HCT116 (cell line): ENCODE measurements around the gene RPL35. TPM values are rescaled to one million over a fixed set of nuclear protein-coding genes. Genes with fewer than 3 reads are reported as not detected.

Experiments used
- ATAC-seq: fragments of 200-7000 bp; cut with Tn5 transposase; 2 replicates; pipeline ENCODE4 v1.9.1; 2020; ENCODE audit warnings: mild to moderate bottlenecking, moderate library complexity
- BruUV-seq: library from RNA; stranded (reverse); fragments of 400-500 nt; replicated peaks from 2 replicates; lab custom pipeline; 2021; lab: Mats Ljungman, UMichigan
- CTCF ChIA-PET: fragments of 300-600 bp; sonication (Branson Sonifier 250); formaldehyde crosslinking; loops from one replicate; lab custom pipeline; 2021; ENCODE audit warnings: antibody characterized with exemption; lab: Charles Lee
- POLR2A ChIA-PET: fragments of 300-600, 350-600 bp; sonication (Branson Sonifier 250); formaldehyde crosslinking; loops from one replicate; lab custom pipeline; 2021; ENCODE audit warnings: antibody characterized with exemption; lab: Charles Lee
- RAD21 ChIA-PET, 2 experiments: fragments of 300-600 bp; sonication (Branson Sonifier 250); formaldehyde crosslinking; loops; one replicate each; lab custom pipeline; 2023; ENCODE audit warnings: low total read pairs in 2 of 2; ENCODE audit not compliant: uncharacterized antibody in 2 of 2, unreplicated experiment in 2 of 2, low non-redundant PET in 1 of 2; lab: Charles Lee
- DNase-seq: peaks from one replicate; pipeline ENCODE4 v3.0.0-alpha.2; 2010; ENCODE audit warnings: low read depth, low spot score
- H2AFZ ChIP-seq: fragments of 200-600 bp; shearing (Covaris generic), sonication (generic); 2 replicates; pipeline ENCODE4 v1.6.1; 2017; ENCODE audit warnings: low read depth, mixed run types, mixed read lengths, antibody characterized with exemption, low read length; ENCODE audit not compliant: poor library complexity, severe bottlenecking
- H3K27ac ChIP-seq: 2 replicates; pipeline ENCODE4 v1.5.1; 2012; ENCODE audit warnings: low read depth, low read length
- H3K27me3 ChIP-seq: fragments of 200-600 bp; sonication (generic); 2 replicates; pipeline ENCODE4 v1.6.1; 2016; ENCODE audit warnings: mixed run types, low read length, mixed read lengths; ENCODE audit not compliant: insufficient read depth
- H3K36me3 ChIP-seq, 2 experiments: fragments of 200-500 bp in 1 of 2; fragments of 200-600 bp in 1 of 2; sonication (Bioruptor generic) in 1 of 2; sonication (generic) in 1 of 2; 2 replicates each; pipeline versions ENCODE4 v1.5.1 to v1.6.1; 2014 to 2016; ENCODE audit warnings: low read length in 2 of 2, inconsistent platforms in 1 of 2, mixed read lengths in 1 of 2, mixed run types in 1 of 2; ENCODE audit not compliant: insufficient read depth in 2 of 2, control insufficient read depth in 1 of 2
- H3K4me1 ChIP-seq, 2 experiments: fragments of 200-600 bp in 1 of 2; sonication (generic) in 1 of 2; 2 replicates each; pipeline versions ENCODE4 v1.5.1 to v1.6.1; 2012 to 2017; ENCODE audit warnings: low read length in 2 of 2, inconsistent platforms in 1 of 2, mild to moderate bottlenecking in 1 of 2, mixed read lengths in 1 of 2, mixed run types in 1 of 2, moderate library complexity in 1 of 2; ENCODE audit not compliant: insufficient read depth in 2 of 2, control insufficient read depth in 1 of 2
- H3K4me2 ChIP-seq: fragments of 200-600 bp; sonication (generic); 2 replicates; pipeline ENCODE4 v1.6.1; 2017; ENCODE audit warnings: mixed run types, low read length, mixed read lengths
- H3K4me3 ChIP-seq, 2 experiments: fragments of 200-600 bp in 1 of 2; sonication (generic) in 1 of 2; replicated peaks in 1 of 2; 2 replicates each; pipeline ENCODE4 v1.5.1; 2011 to 2016; ENCODE audit warnings: low read length in 2 of 2, control low read depth in 1 of 2, low read depth in 1 of 2, mild to moderate bottlenecking in 1 of 2, mixed read lengths in 1 of 2, mixed run types in 1 of 2
- H3K79me2 ChIP-seq: fragments of 200-600 bp; sonication (generic); 2 replicates; pipeline ENCODE4 v1.6.1; 2017; ENCODE audit warnings: mild to moderate bottlenecking, mixed run types, low read length, moderate library complexity, mixed read lengths; ENCODE audit not compliant: insufficient read depth
- H3K9ac ChIP-seq: fragments of 200-600 bp; sonication (generic); 2 replicates; pipeline ENCODE4 v1.6.1; 2016; ENCODE audit warnings: low read length, mixed read lengths
- H3K9me2 ChIP-seq: fragments of 200-600 bp; sonication (generic), shearing (Covaris generic); 2 replicates; pipeline ENCODE4 v1.6.1; 2017; ENCODE audit warnings: mixed run types, mild to moderate bottlenecking, moderate library complexity; ENCODE audit not compliant: insufficient read depth
- H3K9me3 ChIP-seq, 2 experiments: fragments of 200-500 bp in 1 of 2; fragments of 200-600 bp in 1 of 2; sonication (Bioruptor generic) in 1 of 2; sonication (generic) in 1 of 2; 2 replicates each; pipeline ENCODE4 v1.6.1; 2014 to 2017; ENCODE audit warnings: low read length in 2 of 2, mixed read lengths in 2 of 2, inconsistent platforms in 1 of 2, low read depth in 1 of 2, mild to moderate bottlenecking in 1 of 2, mixed run types in 1 of 2, moderate library complexity in 1 of 2; ENCODE audit not compliant: control insufficient read depth in 1 of 2, insufficient read depth in 1 of 2
- H4K20me1 ChIP-seq: fragments of 200-600 bp; sonication (generic), shearing (Covaris generic); 2 replicates; pipeline ENCODE4 v1.6.1; 2017; ENCODE audit warnings: mixed run types, mild to moderate bottlenecking, moderate library complexity; ENCODE audit not compliant: insufficient read depth
- EZH2 ChIP-seq: fragments of 200-600 bp; sonication (generic); IDR thresholded peaks from 2 replicates; pipeline ENCODE4 v1.6.1; 2017; ENCODE audit warnings: antibody characterized with exemption, mixed run types
- FOSL1 ChIP-seq: IDR thresholded peaks from 2 replicates; pipeline ENCODE4 v1.6.1; 2012; ENCODE audit warnings: low read depth
- POLR2A ChIP-seq: IDR thresholded peaks from 2 replicates; pipeline ENCODE4 v1.7.0; 2011; ENCODE audit warnings: borderline replicate concordance; ENCODE audit not compliant: insufficient read depth, insufficient read length; ENCODE audit errors: extremely low read depth
- TCF7L2 ChIP-seq: IDR thresholded peaks from 2 replicates; pipeline ENCODE4 v1.7.0; 2011; ENCODE audit warnings: borderline replicate concordance, inconsistent platforms; ENCODE audit not compliant: insufficient read depth, insufficient read length; ENCODE audit errors: extremely low read depth
- YY1 ChIP-seq: IDR thresholded peaks from 2 replicates; pipeline ENCODE4 v1.6.1; 2011; ENCODE audit warnings: low read length, low read depth, moderate library complexity, mild to moderate bottlenecking; ENCODE audit not compliant: insufficient replicate concordance; ENCODE audit errors: extremely low read depth
- ZFX ChIP-seq: fragments of 450-650 bp; IDR thresholded peaks from 2 replicates; pipeline ENCODE4 v1.6.1; 2017
- intact Hi-C: fragments of 100-400 bp; cut with micrococcal nuclease; formaldehyde crosslinking; loops from 2 replicates; pipeline ENCODE4 v1.10.0; 2022
- total RNA-seq: library from RNA; stranded (reverse); gene quantifications from one replicate; pipeline ENCODE4 v1.2.1, GENCODE V29; 2021; ENCODE audit not compliant: unreplicated experiment
- TF ChIP-seq, protein P1 (sequence below): IDR thresholded peaks from 2 replicates; pipeline ENCODE4 v1.6.1; 2012; ENCODE audit warnings: low read depth
- TF ChIP-seq, protein P2 (sequence below): IDR thresholded peaks from 2 replicates; pipeline ENCODE4 v1.6.1; 2012

The RPL35 gene
- total RNA-seq, 1 experiment from 2014 or later, result 1,754 TPM

GRCh38 chr9:124890179-124890578 is 28.4 kb upstream of the RPL35 start:
- CTCF ChIA-PET, result no interaction called here
- H3K27ac ChIP-seq, result no peak overlapping the region
- no TSS peak for BruUV-seq
- H3K4me1 ChIP-seq, result no peaks in the 10 kb centered on the region
- no peak overlapping the region for H3K4me2 ChIP-seq
- intact Hi-C loops, result no loop called here
- H3K36me3 ChIP-seq, result peaks cover 0 to 2% of the 10 kb centered on the region in 2 experiments
- no peak overlapping the region for H3K4me3 ChIP-seq
- H3K9me2 ChIP-seq, result no peaks in the 10 kb centered on the region
- ATAC-seq (no peak), DNase-seq (no peak)
- RAD21 ChIA-PET, result no interaction called here
- H3K27me3 ChIP-seq, result no peaks in the 10 kb centered on the region
- no peak overlapping the region for H2AFZ ChIP-seq
- no peaks in the 10 kb centered on the region for H3K9me3 ChIP-seq
- no peaks in the 10 kb centered on the region for H3K79me2 ChIP-seq
- TF ChIP-seq YY1 (no peak), ZFX (no peak), TCF7L2 (no peak), EZH2 (no peak), FOSL1 (no peak), POLR2A (no peak)
- TF ChIP-seq, protein P1, sequence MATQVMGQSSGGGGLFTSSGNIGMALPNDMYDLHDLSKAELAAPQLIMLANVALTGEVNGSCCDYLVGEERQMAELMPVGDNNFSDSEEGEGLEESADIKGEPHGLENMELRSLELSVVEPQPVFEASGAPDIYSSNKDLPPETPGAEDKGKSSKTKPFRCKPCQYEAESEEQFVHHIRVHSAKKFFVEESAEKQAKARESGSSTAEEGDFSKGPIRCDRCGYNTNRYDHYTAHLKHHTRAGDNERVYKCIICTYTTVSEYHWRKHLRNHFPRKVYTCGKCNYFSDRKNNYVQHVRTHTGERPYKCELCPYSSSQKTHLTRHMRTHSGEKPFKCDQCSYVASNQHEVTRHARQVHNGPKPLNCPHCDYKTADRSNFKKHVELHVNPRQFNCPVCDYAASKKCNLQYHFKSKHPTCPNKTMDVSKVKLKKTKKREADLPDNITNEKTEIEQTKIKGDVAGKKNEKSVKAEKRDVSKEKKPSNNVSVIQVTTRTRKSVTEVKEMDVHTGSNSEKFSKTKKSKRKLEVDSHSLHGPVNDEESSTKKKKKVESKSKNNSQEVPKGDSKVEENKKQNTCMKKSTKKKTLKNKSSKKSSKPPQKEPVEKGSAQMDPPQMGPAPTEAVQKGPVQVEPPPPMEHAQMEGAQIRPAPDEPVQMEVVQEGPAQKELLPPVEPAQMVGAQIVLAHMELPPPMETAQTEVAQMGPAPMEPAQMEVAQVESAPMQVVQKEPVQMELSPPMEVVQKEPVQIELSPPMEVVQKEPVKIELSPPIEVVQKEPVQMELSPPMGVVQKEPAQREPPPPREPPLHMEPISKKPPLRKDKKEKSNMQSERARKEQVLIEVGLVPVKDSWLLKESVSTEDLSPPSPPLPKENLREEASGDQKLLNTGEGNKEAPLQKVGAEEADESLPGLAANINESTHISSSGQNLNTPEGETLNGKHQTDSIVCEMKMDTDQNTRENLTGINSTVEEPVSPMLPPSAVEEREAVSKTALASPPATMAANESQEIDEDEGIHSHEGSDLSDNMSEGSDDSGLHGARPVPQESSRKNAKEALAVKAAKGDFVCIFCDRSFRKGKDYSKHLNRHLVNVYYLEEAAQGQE, result no peak
- TF ChIP-seq, protein P2, sequence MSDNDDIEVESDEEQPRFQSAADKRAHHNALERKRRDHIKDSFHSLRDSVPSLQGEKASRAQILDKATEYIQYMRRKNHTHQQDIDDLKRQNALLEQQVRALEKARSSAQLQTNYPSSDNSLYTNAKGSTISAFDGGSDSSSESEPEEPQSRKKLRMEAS, result no peak
- no peak overlapping the region for H3K9ac ChIP-seq
- no peaks in the 10 kb centered on the region for H4K20me1 ChIP-seq
- POLR2A ChIA-PET, result no interaction called here
